ENCODE measurements around the gene ACOXL.
"Not testable (repeated sequence)": the region's sequence is repeated elsewhere in the genome, so short reads cannot be mapped to it uniquely, and the experiment has no call there.

ACOXL gene

GRCh38 chr2:110834134-110834827 lies 101.9 kb downstream of the ACOXL start:
- DNase-seq = no peak

- DNase-seq = no peak
These were observed 104.3 kb downstream of the ACOXL start for GRCh38 chr2:110836671-110837070.

GRCh38 chr2:110837446-110838409 lies 105.4 kb downstream of the ACOXL start:
- DNase-seq = no peak

GRCh38 chr2:110838657-110839384 lies 106.4 kb downstream of the ACOXL start:
- no peak for DNase-seq

GRCh38 chr2:110840508-110840907 lies 108.1 kb downstream of the ACOXL start:
- DNase-seq = no peak

- DNase-seq = no peak
These were observed 109.7 kb downstream of the ACOXL start for GRCh38 chr2:110842048-110842447.

GRCh38 chr2:110843496-110843895 lies 111.1 kb downstream of the ACOXL start:
- no peak for DNase-seq

- no peak for DNase-seq
These were observed 111.7 kb downstream of the ACOXL start for GRCh38 chr2:110843959-110844510.

GRCh38 chr2:110847651-110848050 lies 115.3 kb downstream of the ACOXL start:
- DNase-seq = no peak

GRCh38 chr2:110848071-110848470 lies 115.7 kb downstream of the ACOXL start:
- no peak for DNase-seq

- no peak for DNase-seq
These were observed 116.2 kb downstream of the ACOXL start for GRCh38 chr2:110848519-110849030.

- DNase-seq = no peak
These were observed 119.2 kb downstream of the ACOXL start for GRCh38 chr2:110851531-110851930.

GRCh38 chr2:110852051-110852450 lies 119.7 kb downstream of the ACOXL start:
- DNase-seq = no peak

- no peak for DNase-seq
These were observed 120.3 kb downstream of the ACOXL start for GRCh38 chr2:110852541-110853263.

GRCh38 chr2:110853516-110853915 lies 121.1 kb downstream of the ACOXL start:
- peak; percentile 52 for DNase-seq

- no peak for DNase-seq
These were observed 121.6 kb downstream of the ACOXL start for GRCh38 chr2:110853948-110854347.

- no peak for DNase-seq
These were observed 122.1 kb downstream of the ACOXL start for GRCh38 chr2:110854355-110855081.

- not testable (repeated sequence) for DNase-seq
These were observed 123.5 kb downstream of the ACOXL start for GRCh38 chr2:110855841-110856240.

- no peak for DNase-seq
These were observed 125.9 kb downstream of the ACOXL start for GRCh38 chr2:110858135-110858725.

GRCh38 chr2:110858993-110859701 lies 126.8 kb downstream of the ACOXL start:
- DNase-seq = no peak

Data from OCI-M1 (cell line).